Coronary artery (tissue), 2 donors: ENCODE data around the gene PDZD7.
A peak's percentile ranks its signal among the peaks of the same experiment; 100 is the strongest.

Experiments used
- DNase-seq: peaks from one replicate; pipeline ENCODE4 v3.0.0-alpha.2; 2017; ENCODE audit warnings: low spot score
- H3K27ac ChIP-seq, 2 donors: fragments of 200-600 bp; sonication (generic); one replicate each; pipeline ENCODE4 v1.5.1; 2016 to 2019
- H3K4me3 ChIP-seq: fragments of 200-600 bp; sonication (generic); 2 replicates; pipeline ENCODE4 v1.5.1; 2016; ENCODE audit warnings: mild to moderate bottlenecking, moderate library complexity
- CTCF ChIP-seq: fragments of 200-600 bp; sonication (generic); IDR thresholded peaks from one replicate; pipeline ENCODE4 v1.5.1; 2019; ENCODE audit warnings: antibody characterized with exemption

The PDZD7 gene

GRCh38 chr10:101031128-101031795 is at the start of gene PDZD7, which contains the start of gene SFXN3:
Gene PDZD7, minus strand, starts transcription at chr10:101031129. Its CDS starts 910 bp downstream, at chr10:101030219.
Gene SFXN3, plus strand, starts transcription at chr10:101031234. Its CDS starts 3,461 bp downstream, at chr10:101034695.
- peak within 1 kb of the TSS; percentile 95 to 100 for H3K27ac ChIP-seq
- no peak for TF ChIP-seq CTCF
- peak; percentile 94 for DNase-seq
- peak within 1 kb of the TSS; percentile 76 for H3K4me3 ChIP-seq

- Histone ChIP-seq H3K4me3 (no peak overlapping the region), H3K27ac (no peak overlapping the region)
- no peak for DNase-seq
- TF ChIP-seq CTCF, result no peak
Observed at GRCh38 chr10:101079874-101080273, 48.9 kb upstream of the PDZD7 start.

- no peak for TF ChIP-seq CTCF
- no peak for DNase-seq
Observed at GRCh38 chr10:101076630-101077029, 45.7 kb upstream of the PDZD7 start.

GRCh38 chr10:101075775-101076174 is 44.8 kb upstream of the PDZD7 start:
- no peak for DNase-seq
- TF ChIP-seq CTCF, result no peak
- Histone ChIP-seq H3K27ac (no peak overlapping the region), H3K4me3 (no peak overlapping the region)

More at GRCh38 chr10:101076630-101077029, 45.7 kb upstream of the PDZD7 start:
- no peak overlapping the region for H3K27ac ChIP-seq
- no peak overlapping the region for H3K4me3 ChIP-seq

GRCh38 chr10:101073631-101074030 is 42.7 kb upstream of the PDZD7 start:
- Histone ChIP-seq H3K27ac (no peak overlapping the region), H3K4me3 (no peak overlapping the region)
- no peak for DNase-seq
- no peak for TF ChIP-seq CTCF

- H3K27ac ChIP-seq, result no peak overlapping the region
- TF ChIP-seq CTCF, result no peak
- no peak for DNase-seq
- no peak overlapping the region for H3K4me3 ChIP-seq
Observed at GRCh38 chr10:101072923-101073322, 42.0 kb upstream of the PDZD7 start.

- Histone ChIP-seq H3K4me3 (no peak overlapping the region), H3K27ac (no peak overlapping the region)
- DNase-seq, result no peak
- no peak for TF ChIP-seq CTCF
Observed at GRCh38 chr10:101071885-101072433, 41.0 kb upstream of the PDZD7 start.
